ENCODE results near the gene LMF1.
"Not testable (repeated sequence)": the region's sequence is repeated elsewhere in the genome, so short reads cannot be mapped to it uniquely, and the experiment has no call there.

DNA sequence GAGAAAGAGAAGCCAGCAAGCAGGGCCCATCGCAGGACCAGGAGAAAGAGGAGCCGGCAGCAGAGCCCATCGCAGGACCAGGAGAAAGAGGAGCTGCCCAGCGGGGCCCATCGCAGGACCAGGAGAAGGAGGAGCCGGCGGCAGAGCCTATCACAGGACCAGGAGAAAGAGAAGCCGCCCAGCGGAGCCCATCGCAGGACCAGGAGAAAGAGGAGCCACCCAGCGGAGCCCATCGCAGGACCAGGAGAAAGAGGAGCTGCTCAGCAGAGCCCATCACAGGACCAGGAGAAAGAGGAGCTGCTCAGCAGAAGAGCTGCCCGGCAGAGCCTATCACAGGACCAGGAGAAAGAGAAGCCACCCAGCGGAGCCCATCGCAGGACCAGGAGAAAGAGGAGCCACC is 88.1 kb downstream of the LMF1 start:
- TF ChIP-seq EZH2phosphoT487 (IDR thresholded peaks at IDR 0.05; ENCODE audit: borderline replicate concordance, low read length); CTCF (conservative IDR thresholded peaks at IDR 0.05; ENCODE audit: low read depth, low read length): not testable (repeated sequence)
